ENCODE measurements around the gene XXYLT1.

- TF ChIP-seq NR2C2 (IDR thresholded peaks at IDR 0.05; ENCODE audit: borderline replicate concordance, control insufficient read depth, insufficient read length, low read depth) (no peak), ZBED1 (IDR thresholded peaks at IDR 0.05; ENCODE audit: borderline replicate concordance) (no peak), FOXM1 (IDR thresholded peaks at IDR 0.05; ENCODE audit: low read depth, low read length) (no peak), FOS (IDR thresholded peaks at IDR 0.05; ENCODE audit: borderline replicate concordance, extremely low read depth, insufficient read length) (no peak), TBL1XR1 (IDR thresholded peaks at IDR 0.05; ENCODE audit: low read depth, low read length) (no peak), NBN (IDR thresholded peaks at IDR 0.05) (no peak), POLR2A (IDR thresholded peaks at IDR 0.05; ENCODE audit: low read depth, low read length) (no peak), ATF2 (IDR thresholded peaks at IDR 0.05; ENCODE audit: low read length) (no peak), IRF4 (IDR thresholded peaks at IDR 0.05; ENCODE audit: low read depth, low read length) (no peak), GABPA (IDR thresholded peaks at IDR 0.05; ENCODE audit: low read depth) (no peak), PBX3 (IDR thresholded peaks at IDR 0.05; ENCODE audit: insufficient replicate concordance, low read depth, low read length) (no peak), CHD4 (IDR thresholded peaks at IDR 0.05) (no peak), E2F4 (IDR thresholded peaks at IDR 0.05; ENCODE audit: low read depth, low read length) (no peak)
Measured at GRCh38 chr3:195165265-195165609, 105.7 kb downstream of the XXYLT1 start.
